Jurkat, Clone E6-1 (cell line): ENCODE measurements around the gene GAGE12J.
"Not testable (repeated sequence)": the region's sequence is repeated elsewhere in the genome, so short reads cannot be mapped to it uniquely, and the experiment has no call there.

Source experiments
- DNase-seq: peaks from one replicate; pipeline ENCODE4 v3.0.0-alpha.2; 2011; ENCODE audit warnings: low read depth, low spot score
- H3K4me3 ChIP-seq: 2 replicates; pipeline ENCODE4 v1.5.1; 2011; ENCODE audit warnings: mild to moderate bottlenecking, low read length, control low read depth, moderate library complexity

GAGE12J gene

GRCh38 chrX:49308604-49309269, 13.1 kb upstream of the GAGE12J start:
- H3K4me3 ChIP-seq, result no peak overlapping the region
- DNase-seq, result no peak

GRCh38 chrX:49309401-49309981, 12.3 kb upstream of the GAGE12J start:
- DNase-seq, result no peak
- H3K4me3 ChIP-seq, result no peak overlapping the region

- H3K4me3 ChIP-seq, result no peak overlapping the region
- no peak for DNase-seq
Observed at GRCh38 chrX:49310371-49310770, 11.5 kb upstream of the GAGE12J start.

DNA sequence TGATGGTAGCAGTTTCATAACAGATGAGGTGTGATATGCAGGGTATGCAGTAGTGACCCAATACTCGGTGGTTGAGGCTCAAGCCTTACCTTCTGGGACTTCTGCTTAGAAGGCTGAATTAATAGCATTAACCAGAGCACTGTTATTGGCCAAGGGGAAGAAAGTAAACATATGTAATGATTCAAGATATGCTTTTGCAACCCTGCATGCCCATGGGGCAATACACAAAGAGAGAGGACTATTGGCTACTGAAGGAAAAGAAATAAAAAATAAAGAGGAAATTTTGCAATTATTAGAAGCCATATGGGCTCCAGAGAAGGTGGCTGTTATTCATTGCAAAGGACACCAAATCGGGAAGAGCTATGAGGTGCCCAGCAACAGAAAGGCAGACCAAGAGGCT, 9.7 kb upstream of the GAGE12J start:
- H3K4me3 ChIP-seq, result no peak overlapping the region
- no peak for DNase-seq

DNA sequence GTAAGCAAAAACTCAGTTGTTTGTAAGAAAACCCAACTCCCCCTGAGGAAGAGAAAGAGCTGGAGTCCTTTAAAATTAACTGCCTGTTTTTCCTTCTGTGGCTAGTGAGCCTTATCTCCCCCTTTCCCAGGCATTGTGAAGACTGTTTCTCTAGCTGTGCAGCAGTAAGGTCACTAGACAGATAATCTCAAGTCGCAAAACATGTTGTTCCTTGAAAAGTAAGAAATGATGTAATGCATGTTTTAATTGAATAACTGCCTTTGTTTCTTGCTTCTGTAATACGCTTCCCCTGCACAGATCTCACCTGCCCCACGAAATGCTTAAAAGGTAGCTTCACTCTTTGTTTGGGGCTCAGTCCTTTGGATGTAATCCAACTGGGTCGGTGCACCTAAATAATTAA, 5.8 kb upstream of the GAGE12J start:
- H3K4me3 ChIP-seq, result no peak overlapping the region
- no peak for DNase-seq

DNA sequence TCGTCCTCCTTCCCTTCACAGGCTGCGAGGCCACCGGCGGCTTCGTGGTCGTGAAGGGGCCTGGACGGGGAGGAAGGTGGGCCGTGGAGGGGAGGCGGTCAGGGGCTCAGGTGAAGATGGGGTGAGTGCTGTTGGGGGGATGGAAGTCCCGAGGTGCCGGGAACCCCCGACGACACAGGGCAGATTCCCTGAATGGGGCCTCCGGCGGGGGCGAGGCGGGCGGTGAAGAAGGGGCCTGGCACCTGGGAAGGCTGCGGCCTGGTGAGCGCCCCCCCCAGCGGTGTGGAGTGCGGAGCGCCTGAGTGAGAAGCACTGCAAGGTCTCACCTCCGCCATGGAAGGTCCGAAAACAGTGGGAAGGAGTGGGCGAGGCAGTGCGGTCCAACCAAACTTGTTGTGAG, 429 bp downstream of the GAGE12J start:
- H3K4me3 ChIP-seq, result not testable (repeated sequence)

GRCh38 chrX:49323735-49324134, 1.9 kb downstream of the GAGE12J start:
- DNase-seq, H3K4me3 ChIP-seq: not testable (repeated sequence)

More for the DNA sequence above, 429 bp downstream of the GAGE12J start:
- not testable (repeated sequence) for DNase-seq

DNA sequence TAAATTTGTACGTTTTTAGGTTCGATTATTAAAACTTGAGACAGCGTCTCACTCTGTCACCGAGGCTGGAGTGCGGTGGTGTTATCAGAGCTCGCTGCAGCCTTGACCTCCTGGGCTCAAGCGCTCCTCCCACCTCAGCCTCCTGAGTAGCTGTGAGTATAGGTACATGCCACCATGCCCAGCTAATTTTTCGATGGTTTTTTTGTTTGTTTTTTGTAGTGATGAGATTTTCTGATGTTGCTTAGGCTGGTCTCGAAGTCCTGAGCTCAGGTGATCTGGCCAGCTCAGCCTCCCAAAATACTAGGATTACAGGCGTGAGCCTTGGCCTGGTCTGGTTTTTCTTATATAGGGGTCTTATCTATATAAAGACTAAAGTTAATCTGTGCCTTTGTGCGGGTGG, 8.6 kb downstream of the GAGE12J start:
- H3K4me3 ChIP-seq, DNase-seq: not testable (repeated sequence)

GRCh38 chrX:49331282-49331681, 9.4 kb downstream of the GAGE12J start, which contains the start of gene GAGE13:
TSS of gene GAGE13 (plus strand) at chrX:49331582. CDS start at chrX:49332738, 1,156 bp downstream.
- not testable (repeated sequence) for H3K4me3 ChIP-seq, DNase-seq

- DNase-seq, H3K4me3 ChIP-seq: not testable (repeated sequence)
Observed at GRCh38 chrX:49331841-49332240, 10.0 kb downstream of the GAGE12J start.

DNA sequence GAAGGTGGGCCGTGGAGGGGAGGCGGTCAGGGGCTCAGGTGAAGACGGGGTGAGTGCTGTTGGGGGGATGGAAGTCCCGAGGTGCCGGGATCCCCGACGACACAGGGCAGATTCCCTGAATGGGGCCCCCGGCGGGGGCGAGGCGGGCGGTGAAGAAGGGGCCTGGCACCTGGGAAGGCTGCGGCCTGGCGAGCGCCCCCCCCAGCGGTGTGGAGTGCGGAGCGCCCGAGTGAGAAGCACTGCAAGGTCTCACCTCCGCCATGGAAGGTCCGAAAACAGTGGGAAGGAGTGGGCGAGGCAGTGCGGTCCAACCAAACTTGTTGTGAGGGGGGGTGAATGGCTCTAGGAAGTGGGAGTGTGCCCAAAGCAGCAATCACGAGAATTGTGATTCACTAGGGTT, 19.6 kb downstream of the GAGE12J start:
- DNase-seq, H3K4me3 ChIP-seq: not testable (repeated sequence)

GRCh38 chrX:49344496-49345175, 22.8 kb downstream of the GAGE12J start:
- DNase-seq, H3K4me3 ChIP-seq: not testable (repeated sequence)

DNA sequence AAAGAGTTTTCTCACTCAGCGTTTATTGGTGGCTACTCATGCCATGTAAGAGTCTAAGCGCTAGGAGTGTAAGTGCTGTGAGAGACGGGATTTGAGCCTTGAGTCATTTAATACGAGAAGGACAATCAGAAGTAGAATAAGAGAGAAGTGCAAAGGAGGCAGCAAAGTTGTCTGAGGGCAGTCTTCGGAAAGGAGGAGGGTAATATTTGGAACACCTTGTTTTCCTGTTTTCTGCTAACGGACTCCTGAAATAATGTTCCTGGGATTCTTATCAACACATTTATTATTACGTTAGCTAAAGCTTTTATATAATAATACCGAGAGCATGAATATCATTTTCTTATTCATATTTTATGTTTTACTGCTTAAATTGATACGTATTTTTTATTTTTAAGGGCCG, 23.6 kb downstream of the GAGE12J start:
- not testable (repeated sequence) for H3K4me3 ChIP-seq, DNase-seq

DNA sequence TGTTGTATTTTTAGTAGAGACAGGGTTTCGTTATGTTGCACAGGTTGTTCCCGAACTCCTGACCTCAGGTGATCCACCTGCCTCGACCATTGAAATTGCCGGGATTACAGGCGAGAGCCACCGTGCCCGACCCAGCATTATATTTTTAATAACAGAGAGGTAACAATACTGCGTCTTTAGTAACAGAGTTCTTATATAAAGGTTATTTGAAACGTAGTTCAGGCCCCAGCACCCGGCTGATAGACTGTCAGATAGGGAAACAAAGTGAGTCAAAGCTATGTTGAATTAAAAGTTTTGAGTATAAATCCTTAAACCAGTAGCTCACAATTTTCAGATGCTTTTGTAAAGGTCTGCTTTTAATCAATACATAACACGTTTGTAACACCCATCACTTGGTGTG, 24.3 kb downstream of the GAGE12J start:
- not testable (repeated sequence) for H3K4me3 ChIP-seq, DNase-seq
